Calu3 (cell line): ENCODE data around the gene DIAPH2. TPM values are rescaled to one million over a fixed set of nuclear protein-coding genes. Genes with fewer than 3 reads are reported as not detected.

Experiments used
- BruUV-seq: library from RNA; stranded (reverse); fragments of 400-500 nt; replicated peaks from 2 replicates; lab custom pipeline; 2021; lab: Mats Ljungman, UMichigan
- CTCF ChIA-PET: fragments of 300-600 bp; sonication (Branson Sonifier 250); formaldehyde crosslinking; loops from one replicate; lab custom pipeline; 2022; ENCODE audit warnings: antibody characterized with exemption; lab: Charles Lee
- DNase-seq: peaks from one replicate; pipeline ENCODE4 v3.0.0; 2022
- H3K27ac Mint-ChIP-seq: one replicate; pipeline ENCODE4 v1.8.0; 2022; ENCODE audit warnings: mixed read lengths; ENCODE audit not compliant: unreplicated experiment
- H3K27me3 Mint-ChIP-seq: one replicate; pipeline ENCODE4 v1.8.0; 2022; ENCODE audit warnings: mixed read lengths; ENCODE audit not compliant: unreplicated experiment
- H3K36me3 Mint-ChIP-seq: one replicate; pipeline ENCODE4 v1.8.0; 2022; ENCODE audit warnings: mild to moderate bottlenecking, moderate library complexity, mixed read lengths; ENCODE audit not compliant: insufficient read depth, unreplicated experiment
- H3K4me1 Mint-ChIP-seq: one replicate; pipeline ENCODE4 v1.8.0; 2022; ENCODE audit warnings: mild to moderate bottlenecking, low read depth, mixed read lengths; ENCODE audit not compliant: unreplicated experiment
- H3K4me3 Mint-ChIP-seq: one replicate; pipeline ENCODE4 v1.8.0; 2022; ENCODE audit warnings: mild to moderate bottlenecking, low read depth, moderate library complexity, mixed read lengths; ENCODE audit not compliant: unreplicated experiment
- H3K9me3 Mint-ChIP-seq: one replicate; pipeline ENCODE4 v1.8.0; 2022; ENCODE audit warnings: low read depth, mixed read lengths; ENCODE audit not compliant: unreplicated experiment
- CTCF ChIP-seq: fragments of 200-600 bp; IDR thresholded peaks from one replicate; pipeline ENCODE4 v1.8.0; 2022; ENCODE audit warnings: antibody characterized with exemption; ENCODE audit not compliant: unreplicated experiment
- intact Hi-C: fragments of 100-400 bp; cut with micrococcal nuclease; formaldehyde crosslinking; loops from one replicate; pipeline ENCODE4 v1.10.0; 2022; ENCODE audit not compliant: unreplicated experiment
- total RNA-seq: library from RNA; stranded (reverse); gene quantifications from 2 replicates; pipeline ENCODE4 v1.2.3, GENCODE V29; 2022

The DIAPH2 gene
- total RNA-seq, 1 experiment from 2014 or later, result 24.2 TPM

- Mint-ChIP-seq H3K4me3 (no peak overlapping the region), H3K4me1 (no peaks in the 10 kb centered on the region), H3K9me3 (no peaks in the 10 kb centered on the region), H3K27me3 (no peaks in the 10 kb centered on the region), H3K36me3 (no peaks in the 10 kb centered on the region), H3K27ac (no peak overlapping the region)
- TF ChIP-seq CTCF, result no peak
- CTCF ChIA-PET, result no interaction called here
- BruUV-seq, result no TSS peak
- no peak for DNase-seq
- intact Hi-C loops, result no loop called here
Observed at GRCh38 chrX:96918864-96919263, 234.2 kb downstream of the DIAPH2 start.

GRCh38 chrX:96919672-96920071 is 235.0 kb downstream of the DIAPH2 start:
- Mint-ChIP-seq H3K4me1 (no peaks in the 10 kb centered on the region), H3K36me3 (no peaks in the 10 kb centered on the region), H3K27me3 (no peaks in the 10 kb centered on the region), H3K9me3 (no peaks in the 10 kb centered on the region), H3K27ac (no peak overlapping the region), H3K4me3 (no peak overlapping the region)
- TF ChIP-seq CTCF, result no peak
- no peak for DNase-seq
- no TSS peak for BruUV-seq
- CTCF ChIA-PET, result no interaction called here
- intact Hi-C loops, result no loop called here

GRCh38 chrX:96924581-96924980 is 239.9 kb downstream of the DIAPH2 start:
- Mint-ChIP-seq H3K36me3 (no peaks in the 10 kb centered on the region), H3K4me3 (no peak overlapping the region), H3K9me3 (no peaks in the 10 kb centered on the region), H3K27ac (no peak overlapping the region), H3K27me3 (no peaks in the 10 kb centered on the region), H3K4me1 (no peaks in the 10 kb centered on the region)
- CTCF ChIA-PET, result no interaction called here
- no peak for TF ChIP-seq CTCF
- BruUV-seq, result no TSS peak
- DNase-seq, result no peak
- intact Hi-C loops, result no loop called here

GRCh38 chrX:96929036-96929435 is 244.4 kb downstream of the DIAPH2 start:
- Mint-ChIP-seq H3K36me3 (no peaks in the 10 kb centered on the region), H3K27me3 (no peaks in the 10 kb centered on the region), H3K27ac (no peak overlapping the region), H3K9me3 (no peaks in the 10 kb centered on the region), H3K4me1 (no peaks in the 10 kb centered on the region), H3K4me3 (no peak overlapping the region)
- DNase-seq, result no peak
- no TSS peak for BruUV-seq
- CTCF ChIA-PET, result no interaction called here
- intact Hi-C loops, result no loop called here
- no peak for TF ChIP-seq CTCF

- Mint-ChIP-seq H3K4me3 (no peak overlapping the region), H3K9me3 (peaks cover 5% of the 10 kb centered on the region), H3K36me3 (no peaks in the 10 kb centered on the region), H3K4me1 (no peaks in the 10 kb centered on the region), H3K27me3 (no peaks in the 10 kb centered on the region), H3K27ac (no peak overlapping the region)
- no peak for TF ChIP-seq CTCF
- no peak for DNase-seq
- CTCF ChIA-PET, result no interaction called here
- BruUV-seq, result no TSS peak
- intact Hi-C loops, result no loop called here
Observed at GRCh38 chrX:96957718-96958117, 273.1 kb downstream of the DIAPH2 start.
